Measurements from ENCODE around the gene FBXO21.
"Not testable (repeated sequence)": the region's sequence is repeated elsewhere in the genome, so short reads cannot be mapped to it uniquely, and the experiment has no call there.

FBXO21 gene

GRCh38 chr12:117114784-117115183, 75.5 kb downstream of the FBXO21 start:
- no peak for TF ChIP-seq JUND (IDR thresholded peaks at IDR 0.05; ENCODE audit: low read depth)
- in situ Hi-C loops (cut with HindIII; ENCODE audit: low pct_unique_long_range_greater_than_20kb, low sequenced_read_pairs), result no loop called here
- DNase-seq (ENCODE audit: low read depth in 1 of 2, low spot score in 1 of 2), result no peak

- DNase-seq (ENCODE audit: low read depth in 1 of 2, low spot score in 1 of 2), result no peak
- in situ Hi-C loops (cut with HindIII; ENCODE audit: low pct_unique_long_range_greater_than_20kb, low sequenced_read_pairs), result no loop called here
- TF ChIP-seq JUND (IDR thresholded peaks at IDR 0.05; ENCODE audit: low read depth), result no peak
These were observed 77.0 kb downstream of the FBXO21 start for GRCh38 chr12:117113231-117113630.

- DNase-seq (ENCODE audit: low read depth in 1 of 2, low spot score in 1 of 2), result no peak
- in situ Hi-C loops (cut with HindIII; ENCODE audit: low pct_unique_long_range_greater_than_20kb, low sequenced_read_pairs), result no loop called here
- TF ChIP-seq JUND (IDR thresholded peaks at IDR 0.05; ENCODE audit: low read depth), result no peak
These were observed 78.3 kb downstream of the FBXO21 start for GRCh38 chr12:117111821-117112595.

GRCh38 chr12:117111386-117111785, 78.9 kb downstream of the FBXO21 start:
- in situ Hi-C loops (cut with HindIII; ENCODE audit: low pct_unique_long_range_greater_than_20kb, low sequenced_read_pairs), result no loop called here
- no peak for TF ChIP-seq JUND (IDR thresholded peaks at IDR 0.05; ENCODE audit: low read depth)
- no peak for DNase-seq (ENCODE audit: low read depth in 1 of 2, low spot score in 1 of 2)

- TF ChIP-seq JUND (IDR thresholded peaks at IDR 0.05; ENCODE audit: low read depth), result no peak
- in situ Hi-C loops (cut with HindIII; ENCODE audit: low pct_unique_long_range_greater_than_20kb, low sequenced_read_pairs), result no loop called here
- no peak for DNase-seq (ENCODE audit: low read depth in 1 of 2, low spot score in 1 of 2)
These were observed 80.2 kb downstream of the FBXO21 start for GRCh38 chr12:117109943-117110635.

GRCh38 chr12:117105902-117106301, 84.4 kb downstream of the FBXO21 start:
- no peak for DNase-seq (ENCODE audit: low read depth in 1 of 2, low spot score in 1 of 2)
- no peak for TF ChIP-seq JUND (IDR thresholded peaks at IDR 0.05; ENCODE audit: low read depth)
- in situ Hi-C loops (cut with HindIII; ENCODE audit: low pct_unique_long_range_greater_than_20kb, low sequenced_read_pairs), result no loop called here

GRCh38 chr12:117104003-117104402, 86.3 kb downstream of the FBXO21 start:
- in situ Hi-C loops (cut with HindIII; ENCODE audit: low pct_unique_long_range_greater_than_20kb, low sequenced_read_pairs); DNase-seq (ENCODE audit: low read depth in 1 of 2, low spot score in 1 of 2): not testable (repeated sequence)

- DNase-seq (ENCODE audit: low read depth in 1 of 2, low spot score in 1 of 2), result no peak
- TF ChIP-seq JUND (IDR thresholded peaks at IDR 0.05; ENCODE audit: low read depth), result no peak
- in situ Hi-C loops (cut with HindIII; ENCODE audit: low pct_unique_long_range_greater_than_20kb, low sequenced_read_pairs), result no loop called here
These were observed 87.5 kb downstream of the FBXO21 start for GRCh38 chr12:117102800-117103181.

GRCh38 chr12:117101953-117102799, 88.1 kb downstream of the FBXO21 start:
- DNase-seq (ENCODE audit: low read depth in 1 of 2, low spot score in 1 of 2), result no peak
- no peak for TF ChIP-seq JUND (IDR thresholded peaks at IDR 0.05; ENCODE audit: low read depth)
- in situ Hi-C loops (cut with HindIII; ENCODE audit: low pct_unique_long_range_greater_than_20kb, low sequenced_read_pairs), result no loop called here

- no peak for DNase-seq (ENCODE audit: low read depth in 1 of 2, low spot score in 1 of 2)
- in situ Hi-C loops (cut with HindIII; ENCODE audit: low pct_unique_long_range_greater_than_20kb, low sequenced_read_pairs), result no loop called here
- no peak for TF ChIP-seq JUND (IDR thresholded peaks at IDR 0.05; ENCODE audit: low read depth)
These were observed 89.2 kb downstream of the FBXO21 start for GRCh38 chr12:117100851-117101673.

GRCh38 chr12:117100251-117100650, 90.0 kb downstream of the FBXO21 start:
- in situ Hi-C loops (cut with HindIII; ENCODE audit: low pct_unique_long_range_greater_than_20kb, low sequenced_read_pairs), result no loop called here
- no peak for TF ChIP-seq JUND (IDR thresholded peaks at IDR 0.05; ENCODE audit: low read depth)
- peak in 1 of 2 experiments; percentile 68 for DNase-seq (ENCODE audit: low read depth in 1 of 2, low spot score in 1 of 2)

Measured in T47D (cell line).